Sigmoid colon (tissue), 7 donors: ENCODE results near the gene LPAR1. TPM values are rescaled to one million over a fixed set of nuclear protein-coding genes. Genes with fewer than 3 reads are reported as not detected.

Experiments
- DNase-seq: peaks from one replicate; pipeline ENCODE4 v3.0.0-alpha.2; 2019
- H3K27ac ChIP-seq, 4 donors: fragments of 200-600 bp; sonication (generic); one replicate each; pipeline ENCODE4 v1.5.1; 2016 to 2019; ENCODE audit warnings: mild to moderate bottlenecking in 1 of 4
- H3K27me3 ChIP-seq, 3 donors: fragments of 200-600 bp; sonication (generic); one replicate each; pipeline ENCODE4 v1.5.1; 2019; ENCODE audit warnings: mild to moderate bottlenecking in 1 of 3
- H3K36me3 ChIP-seq, 4 donors: fragments of 200-600 bp; sonication (generic); one replicate each; pipeline ENCODE4 v1.5.1; 2016 to 2019
- H3K4me1 ChIP-seq, 4 donors: fragments of 200-600 bp; sonication (generic); one replicate each; pipeline ENCODE4 v1.5.1; 2017 to 2019
- H3K4me3 ChIP-seq, 4 donors: fragments of 200-600 bp; sonication (generic); one replicate each; pipeline ENCODE4 v1.5.1; 2017 to 2019; ENCODE audit warnings: mild to moderate bottlenecking in 2 of 4, moderate library complexity in 1 of 4
- H3K9me3 ChIP-seq, 4 donors: fragments of 200-600 bp in 3 of 4; sonication (generic) in 3 of 4; one replicate each; pipeline versions ENCODE4 v1.5.1 to v1.6.1; 2013 to 2019
- CTCF ChIP-seq, 4 experiments: fragments of 450-650 bp in 3 of 4; fragments of 200-600 bp in 1 of 4; IDR thresholded peaks; one replicate each; pipeline ENCODE4 v1.5.1; 2016 to 2019; ENCODE audit warnings: antibody characterized with exemption in 4 of 4, mild to moderate bottlenecking in 3 of 4, moderate library complexity in 2 of 4
- EP300 ChIP-seq, 4 donors: sonication (generic); formaldehyde crosslinking; IDR thresholded peaks; one replicate each; pipeline ENCODE4 v1.6.1; 2017; ENCODE audit warnings: antibody characterized with exemption in 4 of 4
- POLR2A ChIP-seq, 2 donors: fragments of 450-650 bp; IDR thresholded peaks; one replicate each; pipeline ENCODE4 v1.6.1; 2016; ENCODE audit warnings: antibody characterized with exemption in 2 of 2, mild to moderate bottlenecking in 2 of 2, moderate library complexity in 2 of 2
- POLR2AphosphoS5 ChIP-seq, 4 donors: sonication (generic); formaldehyde crosslinking; IDR thresholded peaks; one replicate each; pipeline ENCODE4 v1.6.1; 2017; ENCODE audit warnings: antibody characterized with exemption in 4 of 4
- WGBS, 2 donors: extraction: QIAGEN DNeasy Blood & Tissue Kit; methylation state at CpG; one replicate each; pipeline ENCODE4 v1.1.7; 2013; 5-methylcytosine and 5-hydroxymethylcytosine counted together
- intact Hi-C: fragments of 100-400 bp; cut with DNase I; formaldehyde crosslinking; loops from one replicate; pipeline ENCODE4 v1.15.1; 2023
- polyA plus RNA-seq, 3 donors: library from polyadenylated mRNA; stranded (reverse); fragments of 200-250 nt; gene quantifications; one replicate each; pipeline ENCODE4 v1.2.3, GENCODE V29; 2013
- total RNA-seq, 4 donors: library from RNA; depleted of rRNA; stranded (reverse); fragments of >200 nt; gene quantifications; one replicate each; pipeline ENCODE4 v1.1.0, GENCODE V29; 2016
- donor health status: healthy with polysubstance abuse.
- donor health status: Bipolar disorder and iron deficiency.
- donor health status: healthy.

The LPAR1 gene
- total and polyA plus RNA-seq, 7 donors = 11.3 to 62.4 (median 34.9) TPM

GRCh38 chr9:110932863-110933262 lies 105.4 kb downstream of the LPAR1 start:
- no peaks in the 10 kb centered on the region for H3K27me3 ChIP-seq
- TF ChIP-seq EP300 (IDR thresholded peaks at IDR 0.05) (no peak), POLR2A (IDR thresholded peaks at IDR 0.05) (no peak), CTCF (IDR thresholded peaks at IDR 0.05) (no peak), POLR2AphosphoS5 (IDR thresholded peaks at IDR 0.05) (no peak)
- no peak overlapping the region for H3K4me3 ChIP-seq
- intact Hi-C loops = no loop called here
- no peak for DNase-seq
- peaks cover 0 to 23% (median 7%) of the 10 kb centered on the region in 4 donors for H3K4me1 ChIP-seq
- H3K27ac ChIP-seq = no peak overlapping the region
- WGBS, 2 donors = 13 to 65% methylated on average over 3 of the region's 3 CpGs
- no peaks in the 10 kb centered on the region for H3K9me3 ChIP-seq
- H3K36me3 ChIP-seq = no peaks in the 10 kb centered on the region

- Histone ChIP-seq H3K27me3 (no peaks in the 10 kb centered on the region), H3K9me3 (no peaks in the 10 kb centered on the region), H3K27ac (peak overlapping the region in 1 of 4 donors; percentile 14), H3K4me1 (peaks cover 0 to 14% (median 4%) of the 10 kb centered on the region in 4 donors), H3K36me3 (no peaks in the 10 kb centered on the region), H3K4me3 (no peak overlapping the region)
- DNase-seq = no peak
- intact Hi-C loops = no loop called here
- TF ChIP-seq POLR2AphosphoS5 (IDR thresholded peaks at IDR 0.05) (no peak), POLR2A (IDR thresholded peaks at IDR 0.05) (no peak), EP300 (IDR thresholded peaks at IDR 0.05) (no peak), CTCF (IDR thresholded peaks at IDR 0.05) (no peak)
- WGBS, 2 donors = 76 to 78% methylated on average over 2 of the region's 2 CpGs
Measured at GRCh38 chr9:110928599-110928998, 109.7 kb downstream of the LPAR1 start.

GRCh38 chr9:110926828-110927487 lies 111.3 kb downstream of the LPAR1 start:
- 56 to 83% methylated on average over 10 of the region's 10 CpGs for WGBS, 2 donors
- no peaks in the 10 kb centered on the region for H3K27me3 ChIP-seq
- H3K9me3 ChIP-seq = no peaks in the 10 kb centered on the region
- TF ChIP-seq EP300 (IDR thresholded peaks at IDR 0.05) (no peak), CTCF (IDR thresholded peaks at IDR 0.05) (no peak), POLR2AphosphoS5 (IDR thresholded peaks at IDR 0.05) (no peak), POLR2A (IDR thresholded peaks at IDR 0.05) (no peak)
- H3K27ac ChIP-seq = no peak overlapping the region
- no peaks in the 10 kb centered on the region for H3K36me3 ChIP-seq
- intact Hi-C loops = no loop called here
- H3K4me3 ChIP-seq = no peak overlapping the region
- peaks cover 0 to 14% (median 4%) of the 10 kb centered on the region in 4 donors for H3K4me1 ChIP-seq
- no peak for DNase-seq

- DNase-seq = no peak
- Histone ChIP-seq H3K4me3 (no peak overlapping the region), H3K9me3 (no peaks in the 10 kb centered on the region), H3K27me3 (no peaks in the 10 kb centered on the region), H3K4me1 (peaks cover 0 to 7% (median 2%) of the 10 kb centered on the region in 4 donors), H3K36me3 (no peaks in the 10 kb centered on the region), H3K27ac (no peak overlapping the region)
- intact Hi-C loops = no loop called here
- no peak for TF ChIP-seq CTCF (IDR thresholded peaks at IDR 0.05)
- TF ChIP-seq POLR2AphosphoS5 (IDR thresholded peaks at IDR 0.05) = no peak
- no peak for TF ChIP-seq EP300 (IDR thresholded peaks at IDR 0.05)
- TF ChIP-seq POLR2A (IDR thresholded peaks at IDR 0.05) = no peak
- whole genome bisulfite sequencing, 2 donors = 81 to 85% methylated on average over 5 of the region's 5 CpGs
Measured at GRCh38 chr9:110923601-110924000, 114.7 kb downstream of the LPAR1 start.

GRCh38 chr9:110922145-110922544 lies 116.1 kb downstream of the LPAR1 start:
- DNase-seq = no peak
- H3K36me3 ChIP-seq = no peaks in the 10 kb centered on the region
- no peaks in the 10 kb centered on the region for H3K4me1 ChIP-seq
- no peak overlapping the region for H3K4me3 ChIP-seq
- no peak for TF ChIP-seq EP300 (IDR thresholded peaks at IDR 0.05)
- no peak for TF ChIP-seq POLR2AphosphoS5 (IDR thresholded peaks at IDR 0.05)
- no peak for TF ChIP-seq POLR2A (IDR thresholded peaks at IDR 0.05)
- no peak for TF ChIP-seq CTCF (IDR thresholded peaks at IDR 0.05)
- intact Hi-C loops = no loop called here
- no peaks in the 10 kb centered on the region for H3K9me3 ChIP-seq
- H3K27me3 ChIP-seq = no peaks in the 10 kb centered on the region
- 88 to 90% methylated on average over 3 of the region's 3 CpGs for WGBS, 2 donors
- H3K27ac ChIP-seq = no peak overlapping the region
